A673 (cell line): ENCODE results near the gene PLXDC2. TPM values are rescaled to one million over a fixed set of nuclear protein-coding genes. Genes with fewer than 3 reads are reported as not detected.

ENCODE experiments used
- BruUV-seq: library from RNA; stranded (reverse); fragments of 400-500 nt; replicated peaks from 2 replicates; lab custom pipeline; 2021; lab: Mats Ljungman, UMichigan
- CTCF ChIA-PET: fragments of 300-600 bp; sonication (Branson Sonifier 250); formaldehyde crosslinking; loops from one replicate; lab custom pipeline; 2022; ENCODE audit warnings: antibody characterized with exemption; lab: Charles Lee
- POLR2A ChIA-PET: fragments of 300-600 bp; sonication (Branson Sonifier 250); formaldehyde crosslinking; loops from one replicate; lab custom pipeline; 2022; ENCODE audit warnings: antibody characterized with exemption; ENCODE audit not compliant: low non-redundant PET; lab: Charles Lee
- DNase-seq: peaks from one replicate; pipeline ENCODE4 v3.0.0-alpha.2; 2015; ENCODE audit warnings: low spot score
- H3K27ac ChIP-seq: fragments of 200-600 bp; sonication (generic); 2 replicates; pipeline ENCODE4 v1.5.1; 2016; ENCODE audit warnings: mixed run types, low read depth, mild to moderate bottlenecking, mixed read lengths, antibody characterized with exemption, low read length; ENCODE audit not compliant: poor library complexity, severe bottlenecking
- H3K27me3 ChIP-seq: fragments of 200-600 bp; sonication (generic); replicated peaks from 2 replicates; pipeline ENCODE4 v1.6.1; 2017; ENCODE audit warnings: mixed run types, low read depth, mild to moderate bottlenecking, mixed read lengths, antibody characterized with exemption, low read length; ENCODE audit not compliant: insufficient read depth, poor library complexity
- H3K36me3 ChIP-seq: fragments of 200-600 bp; sonication (generic); 2 replicates; pipeline ENCODE4 v1.6.1; 2016; ENCODE audit warnings: mixed run types, mild to moderate bottlenecking, mixed read lengths, antibody characterized with exemption, low read length; ENCODE audit not compliant: insufficient read depth, poor library complexity, severe bottlenecking
- H3K4me1 ChIP-seq: fragments of 200-600 bp; sonication (generic); 2 replicates; pipeline ENCODE4 v1.6.1; 2017; ENCODE audit warnings: mixed run types, mild to moderate bottlenecking, mixed read lengths, antibody characterized with exemption, low read length; ENCODE audit not compliant: insufficient read depth, poor library complexity, severe bottlenecking
- H3K4me3 ChIP-seq: fragments of 200-600 bp; sonication (generic); 2 replicates; pipeline ENCODE4 v1.5.1; 2016; ENCODE audit warnings: low read depth, mixed run types, mild to moderate bottlenecking, mixed read lengths, low read length; ENCODE audit not compliant: poor library complexity, severe bottlenecking
- H3K9me3 ChIP-seq: fragments of 200-600 bp; sonication (generic); 2 replicates; pipeline ENCODE4 v1.6.1; 2016; ENCODE audit warnings: mixed run types, low read depth, mild to moderate bottlenecking, mixed read lengths, antibody characterized with exemption, low read length; ENCODE audit not compliant: poor library complexity, severe bottlenecking
- EZH2 ChIP-seq: fragments of 200-600 bp; sonication (generic); IDR thresholded peaks from 2 replicates; pipeline ENCODE4 v1.6.1; 2017; ENCODE audit warnings: borderline replicate concordance, low read depth, mild to moderate bottlenecking, mixed read lengths, antibody characterized with exemption, low read length; ENCODE audit not compliant: poor library complexity, severe bottlenecking
- intact Hi-C: fragments of 100-400 bp; cut with micrococcal nuclease; formaldehyde crosslinking; loops from one replicate; pipeline ENCODE4 v1.10.0; 2022; ENCODE audit not compliant: unreplicated experiment
- total RNA-seq: library from RNA; stranded (reverse); gene quantifications from 2 replicates; pipeline ENCODE4 v1.2.3, GENCODE V29; 2021
- TF ChIP-seq, protein P1 (sequence below): fragments of 300-800, 200-600 bp; sonication (generic); conservative IDR thresholded peaks from 2 replicates; pipeline ENCODE4 v1.5.1; 2017; ENCODE audit warnings: low read depth, mild to moderate bottlenecking, antibody characterized with exemption, low read length, moderate library complexity, mixed read lengths

PLXDC2 gene
- total RNA-seq, 1 experiment from 2014 or later: 74.8 TPM

DNA sequence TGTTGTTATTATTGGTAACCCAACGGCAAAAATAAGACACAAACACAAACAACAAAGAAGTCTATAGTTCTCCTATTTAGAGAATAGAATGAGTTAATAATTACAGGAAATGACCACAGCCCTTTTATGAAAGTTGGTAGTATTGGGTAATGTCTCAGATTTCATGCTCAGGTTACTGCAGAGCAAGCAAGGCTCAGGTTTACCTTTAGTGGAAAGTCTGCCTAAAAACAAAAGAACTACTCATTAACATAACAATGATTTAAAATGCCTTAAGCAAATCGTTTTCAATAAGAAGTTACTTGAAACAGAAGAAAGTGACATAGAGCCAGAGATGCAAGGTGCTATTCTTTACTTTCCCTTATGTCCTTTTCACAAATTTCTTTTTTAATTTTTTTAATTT lies 441.2 kb downstream of the PLXDC2 start:
- ChIA-PET POLR2A (no interaction called here), CTCF (no interaction called here)
- BruUV-seq: no TSS peak
- intact Hi-C loops: no loop called here
- Histone ChIP-seq H3K36me3 (peaks cover 2% of the 10 kb centered on the region), H3K27me3 (no peaks in the 10 kb centered on the region), H3K4me3 (no peak overlapping the region), H3K9me3 (peaks cover under 1% of the 10 kb centered on the region), H3K4me1 (no peaks in the 10 kb centered on the region), H3K27ac (no peak overlapping the region)
- no peak for TF ChIP-seq EZH2
- TF ChIP-seq, protein P1, sequence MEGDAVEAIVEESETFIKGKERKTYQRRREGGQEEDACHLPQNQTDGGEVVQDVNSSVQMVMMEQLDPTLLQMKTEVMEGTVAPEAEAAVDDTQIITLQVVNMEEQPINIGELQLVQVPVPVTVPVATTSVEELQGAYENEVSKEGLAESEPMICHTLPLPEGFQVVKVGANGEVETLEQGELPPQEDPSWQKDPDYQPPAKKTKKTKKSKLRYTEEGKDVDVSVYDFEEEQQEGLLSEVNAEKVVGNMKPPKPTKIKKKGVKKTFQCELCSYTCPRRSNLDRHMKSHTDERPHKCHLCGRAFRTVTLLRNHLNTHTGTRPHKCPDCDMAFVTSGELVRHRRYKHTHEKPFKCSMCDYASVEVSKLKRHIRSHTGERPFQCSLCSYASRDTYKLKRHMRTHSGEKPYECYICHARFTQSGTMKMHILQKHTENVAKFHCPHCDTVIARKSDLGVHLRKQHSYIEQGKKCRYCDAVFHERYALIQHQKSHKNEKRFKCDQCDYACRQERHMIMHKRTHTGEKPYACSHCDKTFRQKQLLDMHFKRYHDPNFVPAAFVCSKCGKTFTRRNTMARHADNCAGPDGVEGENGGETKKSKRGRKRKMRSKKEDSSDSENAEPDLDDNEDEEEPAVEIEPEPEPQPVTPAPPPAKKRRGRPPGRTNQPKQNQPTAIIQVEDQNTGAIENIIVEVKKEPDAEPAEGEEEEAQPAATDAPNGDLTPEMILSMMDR: no peak
- DNase-seq: no peak

DNA sequence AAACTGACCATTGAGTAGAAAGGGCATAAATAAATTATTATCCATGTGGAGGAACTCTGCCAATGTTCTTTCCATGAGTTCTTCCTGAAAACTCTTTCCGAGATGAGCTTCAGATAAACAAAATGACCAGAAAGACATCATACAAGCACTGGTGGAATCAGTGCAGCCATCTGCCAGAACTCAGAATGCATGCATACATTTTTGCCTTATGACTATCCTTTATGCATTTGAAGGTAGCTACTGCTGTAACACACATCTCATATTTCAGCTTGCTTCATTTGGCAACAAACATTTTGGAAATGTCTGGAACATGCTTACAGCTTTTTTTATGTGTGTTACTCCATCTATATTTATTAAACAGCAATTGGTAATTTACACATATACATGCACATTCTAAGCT lies 448.9 kb downstream of the PLXDC2 start:
- no TSS peak for BruUV-seq
- Histone ChIP-seq H3K4me3 (no peak overlapping the region), H3K9me3 (peaks cover 8% of the 10 kb centered on the region), H3K4me1 (peaks cover 14% of the 10 kb centered on the region), H3K27me3 (no peaks in the 10 kb centered on the region), H3K36me3 (peaks cover 6% of the 10 kb centered on the region), H3K27ac (no peak overlapping the region)
- no peak for TF ChIP-seq EZH2
- TF ChIP-seq, protein P1: no peak
- CTCF ChIA-PET: no interaction called here
- intact Hi-C loops: no loop called here
- POLR2A ChIA-PET: no interaction called here
- no peak for DNase-seq

DNA sequence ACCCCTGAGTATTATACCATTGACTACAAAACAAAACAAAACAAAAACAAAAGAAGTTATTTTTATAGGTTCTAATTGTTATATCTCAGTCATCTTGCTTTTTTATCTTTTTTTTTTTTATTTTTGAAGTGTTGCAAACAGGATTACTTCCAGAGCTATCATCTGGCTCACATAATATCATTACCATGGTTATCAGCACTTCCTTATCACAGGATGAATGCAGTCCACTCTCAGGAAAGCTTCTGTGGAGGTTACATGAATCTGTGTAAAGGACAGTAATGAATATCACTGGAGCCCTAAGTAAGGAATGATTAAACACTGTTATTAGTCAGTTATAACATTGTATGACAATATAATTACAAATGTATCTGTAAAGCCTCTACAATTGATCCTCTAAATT lies 451.5 kb downstream of the PLXDC2 start:
- peaks cover 1% of the 10 kb centered on the region for H3K36me3 ChIP-seq
- H3K27ac ChIP-seq: no peak overlapping the region
- H3K4me3 ChIP-seq: no peak overlapping the region
- H3K4me1 ChIP-seq: peaks cover 14% of the 10 kb centered on the region
- CTCF ChIA-PET: no interaction called here
- TF ChIP-seq, protein P1: no peak
- no peak for TF ChIP-seq EZH2
- intact Hi-C loops: no loop called here
- peaks cover 5% of the 10 kb centered on the region for H3K9me3 ChIP-seq
- no peak for DNase-seq
- POLR2A ChIA-PET: no interaction called here
- no peaks in the 10 kb centered on the region for H3K27me3 ChIP-seq
- no TSS peak for BruUV-seq
